ENCODE results near the gene CRYGS.

Gene CRYGS

DNA sequence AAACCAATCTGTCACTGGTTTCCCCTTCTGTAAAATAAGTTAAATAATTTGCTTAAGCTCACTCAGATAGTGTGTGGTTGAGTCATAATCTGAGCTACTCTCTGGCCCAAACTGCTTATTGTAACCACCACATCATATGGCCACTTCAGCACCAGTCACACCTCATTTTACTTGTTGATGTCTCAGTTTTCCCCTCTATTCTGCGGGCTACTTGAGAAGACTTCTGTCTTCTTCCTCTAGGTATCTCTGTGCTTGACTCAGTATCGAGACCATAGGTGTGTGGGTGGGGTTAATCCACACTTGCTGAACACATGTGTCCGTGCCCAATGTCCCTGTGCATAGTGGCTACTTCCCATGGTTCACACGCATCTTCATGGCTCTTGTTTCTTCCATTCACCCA, 32.9 kb downstream of the CRYGS start:
- TF ChIP-seq POLR2AphosphoS5 (IDR thresholded peaks at IDR 0.05; ENCODE audit: low read depth, low read length) (no peak), FOXP2 (optimal IDR thresholded peaks at IDR 0.05; ENCODE audit: borderline replicate concordance, extremely low read depth, extremely low read length, insufficient read depth) (no peak), SIN3A (IDR thresholded peaks at IDR 0.05; ENCODE audit: borderline replicate concordance, insufficient read depth, low read length) (no peak), TAF1 (IDR thresholded peaks at IDR 0.05; ENCODE audit: borderline replicate concordance, insufficient read depth, low read length) (no peak)
- TF ChIP-seq, protein P1, sequence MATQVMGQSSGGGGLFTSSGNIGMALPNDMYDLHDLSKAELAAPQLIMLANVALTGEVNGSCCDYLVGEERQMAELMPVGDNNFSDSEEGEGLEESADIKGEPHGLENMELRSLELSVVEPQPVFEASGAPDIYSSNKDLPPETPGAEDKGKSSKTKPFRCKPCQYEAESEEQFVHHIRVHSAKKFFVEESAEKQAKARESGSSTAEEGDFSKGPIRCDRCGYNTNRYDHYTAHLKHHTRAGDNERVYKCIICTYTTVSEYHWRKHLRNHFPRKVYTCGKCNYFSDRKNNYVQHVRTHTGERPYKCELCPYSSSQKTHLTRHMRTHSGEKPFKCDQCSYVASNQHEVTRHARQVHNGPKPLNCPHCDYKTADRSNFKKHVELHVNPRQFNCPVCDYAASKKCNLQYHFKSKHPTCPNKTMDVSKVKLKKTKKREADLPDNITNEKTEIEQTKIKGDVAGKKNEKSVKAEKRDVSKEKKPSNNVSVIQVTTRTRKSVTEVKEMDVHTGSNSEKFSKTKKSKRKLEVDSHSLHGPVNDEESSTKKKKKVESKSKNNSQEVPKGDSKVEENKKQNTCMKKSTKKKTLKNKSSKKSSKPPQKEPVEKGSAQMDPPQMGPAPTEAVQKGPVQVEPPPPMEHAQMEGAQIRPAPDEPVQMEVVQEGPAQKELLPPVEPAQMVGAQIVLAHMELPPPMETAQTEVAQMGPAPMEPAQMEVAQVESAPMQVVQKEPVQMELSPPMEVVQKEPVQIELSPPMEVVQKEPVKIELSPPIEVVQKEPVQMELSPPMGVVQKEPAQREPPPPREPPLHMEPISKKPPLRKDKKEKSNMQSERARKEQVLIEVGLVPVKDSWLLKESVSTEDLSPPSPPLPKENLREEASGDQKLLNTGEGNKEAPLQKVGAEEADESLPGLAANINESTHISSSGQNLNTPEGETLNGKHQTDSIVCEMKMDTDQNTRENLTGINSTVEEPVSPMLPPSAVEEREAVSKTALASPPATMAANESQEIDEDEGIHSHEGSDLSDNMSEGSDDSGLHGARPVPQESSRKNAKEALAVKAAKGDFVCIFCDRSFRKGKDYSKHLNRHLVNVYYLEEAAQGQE (IDR thresholded peaks at IDR 0.05; ENCODE audit: insufficient read depth in 1 of 2, low read depth in 2 of 2, low read length in 2 of 2) = no peak

DNA sequence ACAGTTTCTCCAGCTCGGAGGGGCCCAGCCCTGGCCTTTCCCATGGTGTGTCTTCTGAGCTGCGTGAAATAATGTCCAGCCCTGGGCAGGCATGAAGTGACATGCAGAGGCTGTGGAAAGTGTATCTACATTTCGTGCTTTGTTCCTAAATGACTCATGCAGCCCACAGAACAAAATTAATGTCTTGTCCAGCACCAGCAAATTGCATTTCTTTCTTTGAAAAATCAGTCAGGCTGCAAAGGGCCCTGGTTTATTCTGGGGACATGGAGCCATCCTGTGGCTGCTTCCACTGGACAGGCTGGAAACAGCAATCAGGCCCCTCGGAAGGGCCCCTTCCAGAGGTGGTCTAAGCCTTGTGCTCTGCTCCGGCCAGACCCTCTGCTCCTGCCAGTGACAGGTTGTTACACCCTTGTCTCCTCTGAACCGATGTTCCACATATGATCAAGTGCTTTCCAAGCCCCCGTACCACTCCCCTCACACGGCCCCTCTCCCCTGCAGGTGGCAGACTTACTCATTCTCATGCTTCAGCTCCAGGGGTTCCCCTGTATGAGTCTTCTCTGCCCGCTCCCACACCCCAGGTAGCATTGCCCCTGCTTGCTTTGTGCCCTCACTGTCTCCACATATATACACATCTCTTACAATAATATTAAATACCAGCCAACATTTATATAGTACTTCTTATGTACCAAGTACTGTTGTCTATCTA, 33.7 kb downstream of the CRYGS start:
- TF ChIP-seq TAF1 (IDR thresholded peaks at IDR 0.05; ENCODE audit: borderline replicate concordance, insufficient read depth, low read length) (no peak), FOXP2 (optimal IDR thresholded peaks at IDR 0.05; ENCODE audit: borderline replicate concordance, extremely low read depth, extremely low read length, insufficient read depth) (no peak), POLR2AphosphoS5 (IDR thresholded peaks at IDR 0.05; ENCODE audit: low read depth, low read length) (no peak), SIN3A (IDR thresholded peaks at IDR 0.05; ENCODE audit: borderline replicate concordance, insufficient read depth, low read length) (no peak)
- TF ChIP-seq, protein P1 (IDR thresholded peaks at IDR 0.05; ENCODE audit: insufficient read depth in 1 of 2, low read depth in 2 of 2, low read length in 2 of 2) = no peak

DNA sequence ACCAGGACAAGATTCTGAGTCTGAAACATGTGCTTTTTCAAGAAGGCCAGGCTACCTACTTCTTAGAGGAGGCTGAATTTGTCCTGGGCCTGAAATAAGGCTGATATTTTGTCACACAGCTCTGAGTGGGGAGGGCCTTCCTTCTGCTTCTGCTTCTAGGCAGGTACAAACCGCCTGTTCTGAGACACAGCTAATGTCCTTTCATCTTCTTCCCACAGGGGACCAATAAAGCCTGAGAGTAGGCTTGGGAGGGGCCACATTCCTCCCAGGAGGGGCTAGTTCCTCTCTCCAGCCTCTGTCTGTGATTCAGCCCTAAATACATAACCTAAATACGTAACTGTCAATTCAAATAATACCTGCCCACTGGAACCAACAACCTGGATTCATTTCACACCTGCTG, 34.8 kb downstream of the CRYGS start:
- TF ChIP-seq SIN3A (IDR thresholded peaks at IDR 0.05; ENCODE audit: borderline replicate concordance, insufficient read depth, low read length) (no peak), TAF1 (IDR thresholded peaks at IDR 0.05; ENCODE audit: borderline replicate concordance, insufficient read depth, low read length) (no peak), POLR2AphosphoS5 (IDR thresholded peaks at IDR 0.05; ENCODE audit: low read depth, low read length) (no peak), FOXP2 (optimal IDR thresholded peaks at IDR 0.05; ENCODE audit: borderline replicate concordance, extremely low read depth, extremely low read length, insufficient read depth) (no peak)
- TF ChIP-seq, protein P1 (IDR thresholded peaks at IDR 0.05; ENCODE audit: insufficient read depth in 1 of 2, low read depth in 2 of 2, low read length in 2 of 2) = no peak

DNA sequence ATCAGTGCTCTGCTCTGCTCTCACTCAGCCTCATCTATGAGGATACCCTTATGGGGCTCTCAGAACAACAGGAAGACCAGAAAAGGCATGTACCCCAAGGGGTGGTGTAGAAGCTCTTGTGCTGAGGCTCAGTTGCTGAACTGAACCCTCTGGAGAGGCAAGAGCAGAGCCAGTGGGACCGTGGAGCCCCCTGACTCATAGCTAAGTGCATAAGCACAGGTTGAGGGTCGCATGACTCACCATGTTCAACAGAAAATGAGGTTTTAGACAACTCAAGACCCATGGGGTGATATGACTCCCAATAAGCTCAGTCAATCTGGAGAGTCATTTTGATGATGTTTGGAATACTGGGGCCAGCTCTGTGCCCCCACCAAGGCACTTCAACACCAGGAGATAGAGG, 37.3 kb downstream of the CRYGS start:
- no peak for TF ChIP-seq FOXP2 (optimal IDR thresholded peaks at IDR 0.05; ENCODE audit: borderline replicate concordance, extremely low read depth, extremely low read length, insufficient read depth)
- TF ChIP-seq, protein P1 (IDR thresholded peaks at IDR 0.05; ENCODE audit: insufficient read depth in 1 of 2, low read depth in 2 of 2, low read length in 2 of 2) = no peak
- TF ChIP-seq TAF1 (IDR thresholded peaks at IDR 0.05; ENCODE audit: borderline replicate concordance, insufficient read depth, low read length) = no peak
- no peak for TF ChIP-seq SIN3A (IDR thresholded peaks at IDR 0.05; ENCODE audit: borderline replicate concordance, insufficient read depth, low read length)
